SK-N-SH treated with all-trans-retinoic acid at 6 μM for 48 hours (cell line): Measurements from ENCODE around the gene SLC25A25.

Source experiments
- ATAC-seq: fragments of 200-7000 bp; cut with Tn5 transposase; 3 replicates; pipeline ENCODE4 v1.9.1; 2020; ENCODE audit warnings: mild to moderate bottlenecking, moderate library complexity
- ARNTL ChIP-seq: fragments of 450-650 bp; formaldehyde crosslinking; IDR thresholded peaks from 2 replicates; pipeline ENCODE4 v1.5.0; 2020; ENCODE audit warnings: low read depth, mild to moderate bottlenecking, moderate library complexity, borderline replicate concordance
- BACH2 ChIP-seq: fragments of 250-450 bp; sonication (Bioruptor Pico); IDR thresholded peaks from 2 replicates; pipeline ENCODE4 v1.9.0; 2021; ENCODE audit warnings: mild to moderate bottlenecking, borderline replicate concordance
- CSDC2 ChIP-seq: fragments of 250-450 bp; sonication (Bioruptor Pico); IDR thresholded peaks from 2 replicates; pipeline ENCODE4 v1.5.0; 2020; ENCODE audit warnings: mild to moderate bottlenecking, moderate library complexity
- CSRNP3 ChIP-seq: fragments of 250-450 bp; sonication (Bioruptor Pico); IDR thresholded peaks from 2 replicates; pipeline ENCODE4 v1.5.1; 2021; ENCODE audit warnings: mild to moderate bottlenecking, moderate library complexity
- ESRRG ChIP-seq: fragments of 250-450 bp; sonication (Bioruptor Pico); IDR thresholded peaks from 2 replicates; pipeline ENCODE4 v1.6.1; 2021; ENCODE audit warnings: mild to moderate bottlenecking
- GLIS3 ChIP-seq: fragments of 250-450 bp; sonication (Bioruptor Pico); IDR thresholded peaks from 2 replicates; pipeline ENCODE4 v1.5.0; 2020; ENCODE audit warnings: mild to moderate bottlenecking, moderate library complexity
- ISL1 ChIP-seq: fragments of 250-450 bp; sonication (Bioruptor Pico); IDR thresholded peaks from 2 replicates; pipeline ENCODE4 v2.1.2; 2022; ENCODE audit warnings: mild to moderate bottlenecking, moderate library complexity
- OSR1 ChIP-seq: fragments of 250-450 bp; sonication (Bioruptor Pico); IDR thresholded peaks from 2 replicates; pipeline ENCODE4 v1.8.0; 2022; ENCODE audit warnings: moderate library complexity, mild to moderate bottlenecking, inconsistent platforms
- PATZ1 ChIP-seq: fragments of 250-450 bp; sonication (Bioruptor Pico); IDR thresholded peaks from 2 replicates; pipeline ENCODE4 v1.8.0; 2020; ENCODE audit warnings: mild to moderate bottlenecking, moderate library complexity, borderline replicate concordance
- RARB ChIP-seq: fragments of 250-450 bp; sonication (Bioruptor Pico); IDR thresholded peaks from 2 replicates; pipeline ENCODE4 v1.8.0; 2021; ENCODE audit warnings: mild to moderate bottlenecking, moderate library complexity
- SNAI2 ChIP-seq: fragments of 250-450 bp; sonication (Bioruptor Pico); IDR thresholded peaks from 2 replicates; pipeline ENCODE4 v1.5.0; 2020; ENCODE audit warnings: mild to moderate bottlenecking, moderate library complexity
- TCF4 ChIP-seq: fragments of 250-450 bp; sonication (Bioruptor Pico); IDR thresholded peaks from 2 replicates; pipeline ENCODE4 v1.8.0; 2021; ENCODE audit warnings: mild to moderate bottlenecking, moderate library complexity, borderline replicate concordance
- TSHZ2 ChIP-seq: fragments of 250-450 bp; sonication (Bioruptor Pico); IDR thresholded peaks from 2 replicates; pipeline ENCODE4 v1.5.0; 2020; ENCODE audit warnings: mild to moderate bottlenecking, moderate library complexity
- ZNF70 ChIP-seq: fragments of 450-650 bp; formaldehyde crosslinking; IDR thresholded peaks from 2 replicates; pipeline ENCODE4 v1.5.0; 2020; ENCODE audit warnings: mild to moderate bottlenecking, moderate library complexity
- ZNF8 ChIP-seq: fragments of 450-650 bp; formaldehyde crosslinking; IDR thresholded peaks from 2 replicates; pipeline ENCODE4 v1.5.0; 2020; ENCODE audit warnings: mild to moderate bottlenecking, moderate library complexity

Gene SLC25A25

GRCh38 chr9:128153947-128154695, 86.1 kb downstream of the SLC25A25 start (continued):
- no peak for TF ChIP-seq TSHZ2 (CRISPR knock-in tag)
- no peak for TF ChIP-seq GLIS3 (CRISPR knock-in tag)
- no peak for TF ChIP-seq ARNTL (CRISPR knock-in tag)
- TF ChIP-seq ZNF70 (CRISPR knock-in tag) = no peak
- no peak for TF ChIP-seq OSR1 (CRISPR knock-in tag)

- no peak for ATAC-seq
Observed at GRCh38 chr9:128155736-128156500, 87.9 kb downstream of the SLC25A25 start.

More at GRCh38 chr9:128155736-128156500, 87.9 kb downstream of the SLC25A25 start:
- no peak for TF ChIP-seq RARB (CRISPR knock-in tag)
- no peak for TF ChIP-seq CSRNP3
- no peak for TF ChIP-seq SNAI2 (CRISPR knock-in tag)
- no peak for TF ChIP-seq ARNTL (CRISPR knock-in tag)
- no peak for TF ChIP-seq ESRRG (CRISPR knock-in tag)
- TF ChIP-seq ZNF8 (CRISPR knock-in tag) = no peak
- TF ChIP-seq CSDC2 (CRISPR knock-in tag) = no peak
- no peak for TF ChIP-seq BACH2
- TF ChIP-seq PATZ1 (CRISPR knock-in tag) = no peak
- no peak for TF ChIP-seq OSR1 (CRISPR knock-in tag)
- no peak for TF ChIP-seq ISL1 (CRISPR knock-in tag)
- TF ChIP-seq TCF4 = no peak
